Natural killer cell (primary cell): ENCODE measurements around the gene COL8A2. TPM values are rescaled to one million over a fixed set of nuclear protein-coding genes. Genes with fewer than 3 reads are reported as not detected.

ENCODE experiments used
- ATAC-seq, 3 donors: fragments of 150-1000 bp in 2 of 3; fragments of 200-7000 bp in 1 of 3; cut with Tn5 transposase; 1 replicate in 1 of 3; 2 replicates in 2 of 3; pipeline ENCODE4 v1.10.0; 2021; ENCODE audit warnings: mild to moderate bottlenecking in 2 of 3, moderate library complexity in 2 of 3
- DNase-seq, 2 donors: peaks; one replicate each; pipeline versions ENCODE4 v3.0.0 to v3.0.0-alpha.2; 2013 to 2021; ENCODE audit warnings: mixed read lengths in 1 of 2
- H3K27ac ChIP-seq: one replicate; pipeline ENCODE4 v1.5.1; 2013; ENCODE audit warnings: mild to moderate bottlenecking, low read length
- H3K27me3 ChIP-seq: one replicate; pipeline ENCODE4 v1.6.1; 2013; ENCODE audit warnings: low read length; ENCODE audit not compliant: control insufficient read depth, insufficient read depth
- H3K36me3 ChIP-seq: one replicate; pipeline ENCODE4 v1.6.1; 2013; ENCODE audit warnings: low read length; ENCODE audit not compliant: control insufficient read depth, insufficient read depth
- H3K4me1 ChIP-seq: one replicate; pipeline ENCODE4 v1.6.1; 2013; ENCODE audit warnings: low read length; ENCODE audit not compliant: control insufficient read depth, insufficient read depth
- H3K4me3 ChIP-seq: one replicate; pipeline ENCODE4 v1.5.1; 2013; ENCODE audit warnings: low read length
- H3K9me3 ChIP-seq: one replicate; pipeline ENCODE4 v1.6.1; 2013; ENCODE audit warnings: low read length; ENCODE audit not compliant: control insufficient read depth, insufficient read depth
- H3K27ac Mint-ChIP-seq, 2 donors: one replicate each; pipeline ENCODE4 v1.8.0; 2022; ENCODE audit warnings: mild to moderate bottlenecking in 2 of 2, mixed read lengths in 2 of 2, moderate library complexity in 1 of 2
- H3K27me3 Mint-ChIP-seq, 2 donors: one replicate each; pipeline ENCODE4 v1.8.0; 2022; ENCODE audit warnings: low read depth in 2 of 2, mixed read lengths in 2 of 2
- H3K36me3 Mint-ChIP-seq: one replicate; pipeline ENCODE4 v1.8.0; 2022; ENCODE audit warnings: mixed read lengths
- H3K4me1 Mint-ChIP-seq, 2 donors: one replicate each; pipeline ENCODE4 v1.8.0; 2022; ENCODE audit warnings: mixed read lengths in 2 of 2
- H3K4me3 Mint-ChIP-seq: one replicate; pipeline ENCODE4 v1.8.0; 2022; ENCODE audit warnings: mild to moderate bottlenecking, moderate library complexity, mixed read lengths
- H3K9me3 Mint-ChIP-seq, 2 donors: one replicate each; pipeline ENCODE4 v1.8.0; 2022; ENCODE audit warnings: mixed read lengths in 2 of 2
- WGBS: methylation state at CpG from one replicate; pipeline ENCODE4 v1.1.7; 2013; ENCODE audit warnings: missing lambda C conversion rate; ENCODE audit not compliant: insufficient coverage; 5-methylcytosine and 5-hydroxymethylcytosine counted together
- intact Hi-C: fragments of 100-400 bp; cut with micrococcal nuclease; formaldehyde crosslinking; loops from one replicate; pipeline ENCODE4 v1.14.2; 2022
- total RNA-seq, 4 donors: library from RNA; stranded (reverse); fragments of 120-200 nt in 1 of 4; gene quantifications; one replicate each; pipeline versions ENCODE4 v1.2.3 to v1.2.4, GENCODE V29; 2013 to 2022
- TF ChIP-seq, protein P1 (sequence below): fragments of 200-600 bp; IDR thresholded peaks from one replicate; pipeline ENCODE4 v1.8.0; 2022; ENCODE audit warnings: antibody characterized with exemption

COL8A2 gene
- total RNA-seq, 3 donors from 2014 or later (not counting 1 experiment from before 2014, with no cell fraction given) = 0.09 to 0.20 (median 0.14) TPM

DNA sequence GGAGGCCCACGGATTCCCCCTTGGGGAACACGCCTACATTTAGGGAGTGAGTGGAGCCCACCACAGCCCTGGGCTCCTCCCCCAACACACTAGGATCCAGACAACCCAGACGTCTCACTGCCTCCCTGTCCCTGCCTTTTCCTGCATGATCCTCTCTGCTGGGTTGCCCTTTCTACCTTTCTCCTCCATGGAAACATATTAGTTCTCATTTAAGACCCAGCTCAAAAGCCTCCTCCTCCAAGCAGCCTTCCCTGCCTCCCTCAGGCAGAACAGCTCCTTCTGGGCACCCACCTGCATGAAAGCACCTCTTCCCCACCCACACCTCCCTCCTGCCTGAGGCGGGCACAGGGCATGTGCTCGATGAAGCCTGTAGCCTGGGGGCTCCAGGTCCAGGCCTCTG is 10.7 kb downstream of the COL8A2 start:
- intact Hi-C loops = no loop called here
- Mint-ChIP-seq H3K4me3 (no peak overlapping the region), H3K4me1 (peaks cover under 1% of the 10 kb centered on the region in 2 donors), H3K36me3 (no peaks in the 10 kb centered on the region), H3K27ac (no peak overlapping the region), H3K27me3 (no peaks in the 10 kb centered on the region), H3K9me3 (no peaks in the 10 kb centered on the region)
- DNase-seq (no peak), ATAC-seq (no peak)
- Histone ChIP-seq H3K36me3 (no peaks in the 10 kb centered on the region), H3K4me1 (peaks cover 10% of the 10 kb centered on the region), H3K27me3 (no peaks in the 10 kb centered on the region), H3K4me3 (no peak overlapping the region), H3K27ac (no peak overlapping the region), H3K9me3 (no peaks in the 10 kb centered on the region)
- TF ChIP-seq, protein P1, sequence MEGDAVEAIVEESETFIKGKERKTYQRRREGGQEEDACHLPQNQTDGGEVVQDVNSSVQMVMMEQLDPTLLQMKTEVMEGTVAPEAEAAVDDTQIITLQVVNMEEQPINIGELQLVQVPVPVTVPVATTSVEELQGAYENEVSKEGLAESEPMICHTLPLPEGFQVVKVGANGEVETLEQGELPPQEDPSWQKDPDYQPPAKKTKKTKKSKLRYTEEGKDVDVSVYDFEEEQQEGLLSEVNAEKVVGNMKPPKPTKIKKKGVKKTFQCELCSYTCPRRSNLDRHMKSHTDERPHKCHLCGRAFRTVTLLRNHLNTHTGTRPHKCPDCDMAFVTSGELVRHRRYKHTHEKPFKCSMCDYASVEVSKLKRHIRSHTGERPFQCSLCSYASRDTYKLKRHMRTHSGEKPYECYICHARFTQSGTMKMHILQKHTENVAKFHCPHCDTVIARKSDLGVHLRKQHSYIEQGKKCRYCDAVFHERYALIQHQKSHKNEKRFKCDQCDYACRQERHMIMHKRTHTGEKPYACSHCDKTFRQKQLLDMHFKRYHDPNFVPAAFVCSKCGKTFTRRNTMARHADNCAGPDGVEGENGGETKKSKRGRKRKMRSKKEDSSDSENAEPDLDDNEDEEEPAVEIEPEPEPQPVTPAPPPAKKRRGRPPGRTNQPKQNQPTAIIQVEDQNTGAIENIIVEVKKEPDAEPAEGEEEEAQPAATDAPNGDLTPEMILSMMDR = no peak
- 66% methylated on average over 5 of the region's 5 CpGs for WGBS

DNA sequence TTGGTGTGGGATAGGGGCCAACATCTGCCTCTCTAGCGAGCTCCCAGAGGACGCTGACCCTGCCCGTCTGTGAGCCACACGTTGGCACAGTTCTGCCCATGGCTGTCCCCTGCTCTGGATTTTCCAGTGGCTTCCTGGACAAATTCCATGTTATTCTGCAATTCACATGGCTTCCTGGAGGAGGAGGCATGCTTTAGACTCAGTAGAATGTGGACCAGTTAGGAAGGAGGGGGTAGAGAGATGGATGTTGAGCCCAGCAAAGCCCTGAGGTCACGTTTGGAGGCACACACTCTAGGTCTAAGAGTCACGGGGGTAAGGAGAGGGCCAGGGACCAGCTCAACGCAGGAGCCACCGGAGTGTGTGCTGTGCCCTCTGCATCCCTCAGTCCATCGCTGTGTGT is 12.2 kb downstream of the COL8A2 start:
- no peak overlapping the region for H3K4me3 ChIP-seq
- TF ChIP-seq, protein P1 = no peak
- H3K9me3 ChIP-seq = no peaks in the 10 kb centered on the region
- H3K36me3 Mint-ChIP-seq = no peaks in the 10 kb centered on the region
- H3K27ac ChIP-seq = no peak overlapping the region
- peaks cover 5 to 10% of the 10 kb centered on the region in 2 donors for H3K4me1 Mint-ChIP-seq
- H3K27me3 Mint-ChIP-seq = peaks cover 0 to 3% of the 10 kb centered on the region in 2 donors
- 95% methylated on average over 9 of the region's 9 CpGs for WGBS
- DNase-seq (no peak), ATAC-seq (no peak)
- H3K9me3 Mint-ChIP-seq = no peaks in the 10 kb centered on the region
- intact Hi-C loops = no loop called here
- no peaks in the 10 kb centered on the region for H3K36me3 ChIP-seq
- no peak overlapping the region for H3K27ac Mint-ChIP-seq
- H3K27me3 ChIP-seq = no peaks in the 10 kb centered on the region
- H3K4me3 Mint-ChIP-seq = no peak overlapping the region
- H3K4me1 ChIP-seq = peaks cover 19% of the 10 kb centered on the region

GRCh38 chr1:36111151-36111550 is 13.9 kb downstream of the COL8A2 start:
- TF ChIP-seq, protein P1 = no peak
- Histone ChIP-seq H3K4me1 (peaks cover 15% of the 10 kb centered on the region), H3K9me3 (no peaks in the 10 kb centered on the region), H3K27me3 (no peaks in the 10 kb centered on the region), H3K27ac (no peak overlapping the region), H3K4me3 (no peak overlapping the region), H3K36me3 (no peaks in the 10 kb centered on the region)
- Mint-ChIP-seq H3K4me3 (no peak overlapping the region), H3K36me3 (no peaks in the 10 kb centered on the region), H3K27me3 (peaks cover 0 to 3% of the 10 kb centered on the region in 2 donors), H3K4me1 (peaks cover 5 to 12% of the 10 kb centered on the region in 2 donors), H3K27ac (no peak overlapping the region), H3K9me3 (no peaks in the 10 kb centered on the region)
- intact Hi-C loops = no loop called here
- no peak for DNase-seq
- 78% methylated on average over 4 of the region's 4 CpGs for WGBS
- no peak for ATAC-seq

DNA sequence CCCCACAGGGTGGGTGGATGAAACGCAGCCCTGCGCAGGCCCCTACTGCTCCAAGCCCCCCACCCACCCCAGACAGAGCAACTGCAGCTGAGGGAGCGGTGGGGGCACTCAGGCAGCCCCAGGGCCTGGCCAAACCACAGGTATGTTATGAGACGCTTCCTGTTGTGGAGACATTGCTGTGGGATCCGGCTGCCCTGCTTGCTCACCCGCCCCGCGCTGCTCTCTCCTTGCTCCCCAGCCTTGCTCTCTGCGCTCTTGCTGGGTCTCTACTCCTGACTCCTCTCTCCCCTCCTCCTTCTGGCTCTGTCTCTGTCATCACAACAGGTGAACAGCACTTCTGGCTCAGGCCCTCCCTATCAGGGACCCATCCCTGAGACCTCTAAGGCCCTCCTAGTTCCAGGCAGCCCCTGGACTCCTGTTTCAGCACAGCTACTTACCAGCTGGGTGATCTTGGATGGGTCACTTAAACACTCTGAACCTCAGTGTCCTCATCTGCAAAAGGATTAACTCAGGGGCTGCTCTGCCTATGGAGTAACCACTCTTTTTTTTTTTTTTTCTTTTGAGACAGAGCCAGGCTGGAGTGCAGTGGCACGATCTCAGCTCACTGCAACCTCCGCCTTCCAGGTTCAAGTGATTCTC is 15.9 kb downstream of the COL8A2 start:
- ATAC-seq (peak; percentile 36 to 80 (median 66)), DNase-seq (peak in 1 of 2 donors; percentile 70)
- H3K4me1 ChIP-seq = peaks cover 12% of the 10 kb centered on the region
- intact Hi-C loops = no loop called here
- Mint-ChIP-seq H3K27ac (peak overlapping the region in 1 of 2 donors; percentile 58), H3K4me1 (peaks cover 5 to 12% of the 10 kb centered on the region in 2 donors), H3K27me3 (peaks cover 0 to 3% of the 10 kb centered on the region in 2 donors), H3K36me3 (no peaks in the 10 kb centered on the region), H3K4me3 (no peak overlapping the region), H3K9me3 (no peaks in the 10 kb centered on the region)
- H3K27me3 ChIP-seq = no peaks in the 10 kb centered on the region
- no peaks in the 10 kb centered on the region for H3K36me3 ChIP-seq
- TF ChIP-seq, protein P1 = no peak
- H3K27ac ChIP-seq = no peak overlapping the region
- no peak overlapping the region for H3K4me3 ChIP-seq
- no peaks in the 10 kb centered on the region for H3K9me3 ChIP-seq
- 27% methylated on average over 11 of the region's 11 CpGs for WGBS
